HG02610 (cell line): ENCODE measurements around the gene GCKR.

Source experiments
- ATAC-seq: cut with Tn5 transposase; IDR thresholded peaks from one replicate; pipeline ENCODE4 v1.9.1; 2021; ENCODE audit warnings: mild to moderate bottlenecking, moderate library complexity; ENCODE audit not compliant: unreplicated experiment

Gene GCKR, protein sequence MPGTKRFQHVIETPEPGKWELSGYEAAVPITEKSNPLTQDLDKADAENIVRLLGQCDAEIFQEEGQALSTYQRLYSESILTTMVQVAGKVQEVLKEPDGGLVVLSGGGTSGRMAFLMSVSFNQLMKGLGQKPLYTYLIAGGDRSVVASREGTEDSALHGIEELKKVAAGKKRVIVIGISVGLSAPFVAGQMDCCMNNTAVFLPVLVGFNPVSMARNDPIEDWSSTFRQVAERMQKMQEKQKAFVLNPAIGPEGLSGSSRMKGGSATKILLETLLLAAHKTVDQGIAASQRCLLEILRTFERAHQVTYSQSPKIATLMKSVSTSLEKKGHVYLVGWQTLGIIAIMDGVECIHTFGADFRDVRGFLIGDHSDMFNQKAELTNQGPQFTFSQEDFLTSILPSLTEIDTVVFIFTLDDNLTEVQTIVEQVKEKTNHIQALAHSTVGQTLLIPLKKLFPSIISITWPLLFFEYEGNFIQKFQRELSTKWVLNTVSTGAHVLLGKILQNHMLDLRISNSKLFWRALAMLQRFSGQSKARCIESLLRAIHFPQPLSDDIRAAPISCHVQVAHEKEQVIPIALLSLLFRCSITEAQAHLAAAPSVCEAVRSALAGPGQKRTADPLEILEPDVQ

DNA sequence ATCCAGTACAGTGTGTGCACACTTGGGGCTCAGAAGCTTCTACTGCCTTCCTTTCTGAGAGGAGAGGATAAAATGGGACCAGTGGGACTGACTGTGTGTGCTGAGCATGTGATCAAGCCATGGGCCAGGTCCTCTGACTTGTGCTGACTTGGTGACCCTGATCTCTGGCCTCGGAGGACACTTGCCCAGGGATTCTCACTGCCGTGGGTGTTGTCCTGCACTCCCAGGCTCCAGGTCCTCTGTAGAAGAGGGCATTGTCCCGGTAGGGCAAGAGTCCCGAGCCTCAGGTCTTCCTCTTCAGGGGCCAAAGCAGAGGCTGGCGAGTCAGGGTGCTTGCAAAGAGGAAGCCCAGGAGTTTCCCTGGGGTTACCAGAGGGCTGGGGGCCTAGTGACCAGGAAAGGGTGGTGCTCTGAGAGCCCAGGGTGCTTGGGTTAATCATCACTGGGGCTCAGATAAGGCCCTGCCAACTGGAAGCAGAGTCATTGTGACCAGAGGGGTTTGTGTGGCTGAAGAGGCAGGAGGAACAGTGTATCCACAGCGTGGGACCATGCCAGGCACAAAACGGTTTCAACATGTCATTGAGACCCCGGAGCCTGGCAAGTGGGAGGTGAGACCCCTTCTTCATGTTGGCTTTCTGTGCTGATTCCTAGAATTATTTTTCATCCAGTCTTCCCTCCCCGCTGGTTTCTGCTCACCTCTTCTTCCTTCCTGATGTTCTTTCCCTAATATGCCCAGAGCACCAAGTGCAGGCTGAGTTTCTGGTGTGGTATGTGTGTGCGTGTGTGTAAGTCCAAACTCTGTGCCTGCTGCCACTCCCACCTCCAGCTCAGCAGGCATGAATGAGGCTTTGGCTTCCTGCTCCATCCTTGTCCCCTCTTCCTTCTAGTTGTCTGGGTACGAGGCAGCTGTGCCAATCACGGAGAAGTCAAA lies at the start of gene GCKR:
GCKR (plus strand) TSS at position 483 of the 931 bp plus-strand sequence; CDS start at position 549, 66 bp downstream.
- ATAC-seq = no peak

DNA sequence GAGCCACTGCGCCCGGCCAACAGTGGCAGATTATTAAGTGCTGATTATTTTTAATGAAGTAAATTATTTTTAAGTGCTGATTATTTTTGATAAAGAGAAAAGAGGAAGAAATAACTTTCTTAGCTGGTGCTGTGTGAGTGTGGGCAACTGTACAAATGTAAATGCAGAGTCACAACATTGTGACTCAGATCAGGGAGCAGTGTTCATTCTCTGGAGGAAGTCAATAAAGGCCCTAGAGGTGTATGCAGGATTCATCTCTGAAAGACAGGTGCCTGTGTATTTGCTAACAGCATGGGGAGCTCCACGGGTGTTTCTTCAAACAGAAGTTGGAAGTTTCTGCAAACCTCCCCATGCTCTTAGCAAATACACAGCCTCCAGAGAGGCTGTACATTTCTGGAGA lies 48.3 kb upstream of the GCKR start:
- no peak for ATAC-seq

DNA sequence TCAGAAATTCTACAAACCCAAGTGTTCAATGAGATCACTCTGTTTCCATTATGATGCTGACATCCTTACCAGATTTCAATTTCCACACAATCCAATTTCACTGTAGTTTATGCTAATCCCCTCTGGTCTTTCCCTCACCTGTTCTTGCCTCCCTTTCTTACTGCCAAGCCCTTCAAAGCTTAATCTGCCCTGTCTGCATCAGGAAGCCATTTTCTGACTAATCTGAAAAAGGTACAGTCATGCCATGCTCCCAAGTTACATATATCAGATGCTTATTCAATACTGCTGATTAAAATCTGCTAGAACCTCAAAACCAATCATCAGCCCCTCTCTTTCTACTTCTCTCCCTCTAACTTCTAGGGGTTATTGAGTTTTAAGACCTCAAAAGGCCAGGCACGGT lies 45.5 kb upstream of the GCKR start:
- no peak for ATAC-seq

DNA sequence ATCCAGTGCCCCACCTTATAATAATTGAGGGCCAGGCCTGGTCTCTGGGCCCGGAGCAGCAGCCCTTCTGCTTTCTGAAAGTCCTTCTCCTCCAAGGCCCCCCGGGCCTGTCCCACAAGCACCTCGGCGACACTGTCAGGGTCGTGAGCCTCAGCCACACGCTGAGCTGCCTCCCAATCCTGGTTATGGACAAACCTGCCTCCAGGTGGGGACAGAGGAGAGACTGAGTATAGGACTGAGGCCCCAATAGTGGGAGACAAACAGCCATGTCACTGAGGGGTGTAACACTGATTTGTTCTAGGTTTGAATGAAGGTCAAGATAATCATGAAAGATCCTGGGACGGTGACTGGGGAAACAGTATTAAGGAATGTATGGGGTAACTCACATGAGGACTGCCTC lies 42.7 kb upstream of the GCKR start:
- ATAC-seq = no peak

DNA sequence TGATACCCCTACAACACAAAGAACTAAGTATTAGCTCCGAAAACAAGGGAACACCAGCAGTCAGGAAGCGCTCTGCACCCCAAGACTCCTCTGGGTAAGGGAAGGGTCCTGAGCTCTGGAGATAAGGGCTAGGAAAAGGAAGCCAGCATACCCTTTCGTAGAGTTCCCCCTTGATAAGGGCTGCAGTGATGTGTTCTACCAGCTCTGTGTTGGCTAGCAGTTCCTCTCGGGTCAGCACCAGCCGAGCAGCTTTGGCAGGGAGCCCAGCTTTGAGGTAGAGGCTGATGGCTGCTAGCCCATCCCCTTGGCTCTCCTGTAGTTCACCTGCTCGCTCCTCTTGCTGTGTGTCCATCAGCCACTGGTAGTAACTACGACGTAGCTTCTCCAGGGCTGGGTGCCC lies 35.5 kb upstream of the GCKR start:
- ATAC-seq = no peak

DNA sequence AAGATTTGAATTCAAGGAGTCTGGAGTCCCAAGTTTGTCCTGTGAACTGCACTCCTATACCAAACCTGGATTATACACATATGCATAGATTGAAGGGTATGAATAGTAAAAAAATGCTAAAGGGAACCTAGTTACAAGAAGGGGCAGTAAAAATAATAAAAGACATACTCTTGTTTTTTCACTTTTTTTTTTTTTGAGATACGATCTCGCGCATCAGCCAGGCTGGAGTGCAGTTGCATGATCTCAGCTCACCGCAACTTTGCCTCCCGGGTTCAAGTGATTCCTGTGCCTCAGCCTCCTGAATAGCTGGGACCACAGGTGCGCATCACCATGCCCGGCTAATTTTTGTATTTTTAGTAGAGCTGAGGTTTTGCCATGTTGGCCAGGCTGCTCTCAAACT lies 32.2 kb upstream of the GCKR start:
- ATAC-seq = no peak

DNA sequence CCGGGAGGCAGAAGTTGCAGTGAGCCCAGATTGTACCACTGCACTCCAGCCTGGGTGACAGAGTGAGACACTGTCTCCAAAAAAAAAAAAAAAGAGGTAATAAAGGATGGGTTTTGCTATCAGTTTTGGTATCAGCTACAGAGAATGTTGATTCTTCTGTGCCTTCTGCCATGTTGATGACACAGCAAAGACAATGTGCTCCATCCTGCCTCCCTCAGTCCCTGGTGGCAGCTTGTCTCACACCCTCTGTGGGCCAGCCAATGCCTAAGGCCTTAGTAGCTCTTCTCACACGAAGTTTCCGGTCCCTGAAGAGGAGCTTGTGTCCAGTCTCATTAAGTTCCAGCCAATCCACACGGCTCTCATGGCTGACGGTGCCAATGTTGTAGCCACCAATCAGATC lies 24.7 kb upstream of the GCKR start:
- no peak for ATAC-seq

DNA sequence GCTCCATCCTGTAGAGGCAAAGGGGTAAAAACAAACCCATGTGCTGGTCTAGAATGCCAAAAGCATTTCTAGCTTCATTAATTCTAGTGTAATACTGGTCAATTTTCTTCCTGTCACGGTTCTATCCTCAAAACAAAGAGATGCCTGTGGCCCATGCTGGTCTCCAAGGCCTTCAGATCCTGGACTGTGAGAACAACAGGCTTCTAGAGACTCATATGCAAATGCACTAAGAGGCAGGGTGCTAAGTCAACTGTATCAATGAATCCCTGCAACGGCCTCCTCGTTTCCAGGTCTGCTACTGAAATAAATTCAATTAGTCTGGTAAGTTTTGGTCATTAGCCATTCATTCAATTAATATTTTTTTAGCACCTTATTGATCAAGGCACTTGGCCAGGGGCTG lies 11.1 kb upstream of the GCKR start:
- no peak for ATAC-seq

DNA sequence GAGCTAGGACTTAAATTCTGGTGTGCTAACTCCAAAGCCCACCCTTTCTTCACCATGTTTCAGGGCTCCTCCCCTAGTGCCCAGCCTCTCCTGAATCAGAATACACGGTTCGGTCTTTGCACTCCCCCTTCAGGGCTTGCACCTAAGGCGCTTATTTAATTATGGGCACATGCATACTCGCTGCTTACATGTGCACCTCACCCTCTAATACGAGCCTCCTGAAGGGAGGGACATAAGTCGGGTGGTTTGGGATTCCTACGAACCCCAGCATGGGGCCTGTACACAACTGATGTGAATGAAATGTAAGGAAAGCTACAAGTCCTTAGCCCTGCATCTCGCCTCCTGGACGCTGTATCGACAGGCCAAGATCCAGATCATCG lies 7.5 kb upstream of the GCKR start:
- ATAC-seq = no peak

DNA sequence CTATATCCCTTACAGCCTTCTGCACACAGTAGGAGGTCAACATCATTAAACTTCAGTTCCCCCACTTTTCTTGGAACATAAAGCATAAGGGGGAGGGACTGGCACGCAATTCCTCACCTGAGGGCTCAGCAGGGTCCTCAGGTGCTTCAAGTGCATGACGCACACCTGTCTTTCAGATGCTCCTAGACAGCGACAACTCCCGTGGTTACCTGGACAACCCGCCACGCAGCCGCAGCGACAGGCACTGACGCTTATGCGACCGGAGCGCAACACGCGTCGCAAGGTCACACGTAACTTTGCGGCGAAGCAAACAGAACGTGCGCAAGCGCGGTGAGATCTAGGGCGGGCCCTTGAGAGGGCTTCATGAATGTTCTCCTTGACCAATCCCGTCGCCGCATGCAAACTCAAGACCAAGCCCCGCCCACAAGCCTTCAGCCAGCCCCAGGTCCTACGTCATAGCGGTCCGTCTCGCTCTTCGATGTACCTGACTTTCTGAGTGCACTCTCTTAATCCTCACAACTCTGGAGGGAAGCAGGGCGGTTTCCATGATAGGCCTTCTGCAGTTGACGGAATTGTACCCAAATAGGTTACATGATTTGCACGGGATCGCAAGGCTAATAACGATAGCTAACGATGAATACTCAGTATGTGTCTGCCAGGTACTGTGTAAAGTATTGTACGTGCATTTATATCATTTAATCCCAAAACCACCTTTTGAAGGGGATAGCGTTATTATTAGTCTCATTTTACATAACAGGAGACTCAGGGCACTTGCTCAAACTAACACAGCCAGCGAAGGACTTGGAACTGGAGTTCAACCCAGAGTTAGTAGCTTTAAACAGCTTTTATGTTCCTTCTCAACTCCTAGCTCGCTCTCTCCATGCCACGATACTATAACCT lies 6.9 kb upstream of the GCKR start, which contains the start of gene IFT172:
IFT172 (minus strand) TSS at position 246 of the 900 bp plus-strand sequence; CDS start at position 156, 90 bp downstream.
- peak; percentile 95 for ATAC-seq

DNA sequence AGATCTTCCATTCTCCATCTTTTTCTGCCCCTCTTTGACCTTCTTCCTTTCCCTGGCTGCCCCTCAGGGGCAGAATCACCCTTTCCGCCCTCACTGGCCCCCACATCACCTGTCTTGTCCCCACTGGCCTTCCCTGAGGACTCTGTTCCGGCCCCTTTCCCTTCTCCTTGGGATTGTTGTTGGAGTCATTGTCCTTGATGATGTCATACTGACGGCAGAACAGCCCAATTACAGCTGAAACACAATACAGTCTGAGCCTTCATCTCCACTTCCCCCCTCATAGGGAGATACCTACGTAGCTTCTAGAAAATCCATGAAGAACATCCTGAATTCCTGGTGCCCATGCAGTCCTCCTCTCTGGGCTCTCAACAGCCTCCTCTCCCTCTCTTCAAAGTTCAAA lies 4.1 kb upstream of the GCKR start:
- ATAC-seq = no peak

DNA sequence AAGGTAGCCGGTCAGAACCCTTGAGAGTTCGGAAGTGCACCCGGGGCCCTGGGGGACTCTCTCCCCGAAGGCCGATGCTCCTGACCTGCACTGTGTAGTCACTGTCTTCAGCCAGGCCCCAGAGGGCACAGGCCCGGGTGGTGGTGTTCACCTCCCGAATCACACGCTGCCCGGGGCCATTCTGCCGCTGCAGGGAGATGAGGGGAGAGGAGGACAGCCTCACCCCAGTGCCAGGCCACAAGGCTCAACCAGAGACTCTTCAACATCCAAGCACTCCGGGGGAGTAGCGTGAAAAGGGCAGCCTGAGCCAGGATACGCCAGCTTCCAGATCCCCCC lies 2.7 kb upstream of the GCKR start:
- no peak for ATAC-seq

DNA sequence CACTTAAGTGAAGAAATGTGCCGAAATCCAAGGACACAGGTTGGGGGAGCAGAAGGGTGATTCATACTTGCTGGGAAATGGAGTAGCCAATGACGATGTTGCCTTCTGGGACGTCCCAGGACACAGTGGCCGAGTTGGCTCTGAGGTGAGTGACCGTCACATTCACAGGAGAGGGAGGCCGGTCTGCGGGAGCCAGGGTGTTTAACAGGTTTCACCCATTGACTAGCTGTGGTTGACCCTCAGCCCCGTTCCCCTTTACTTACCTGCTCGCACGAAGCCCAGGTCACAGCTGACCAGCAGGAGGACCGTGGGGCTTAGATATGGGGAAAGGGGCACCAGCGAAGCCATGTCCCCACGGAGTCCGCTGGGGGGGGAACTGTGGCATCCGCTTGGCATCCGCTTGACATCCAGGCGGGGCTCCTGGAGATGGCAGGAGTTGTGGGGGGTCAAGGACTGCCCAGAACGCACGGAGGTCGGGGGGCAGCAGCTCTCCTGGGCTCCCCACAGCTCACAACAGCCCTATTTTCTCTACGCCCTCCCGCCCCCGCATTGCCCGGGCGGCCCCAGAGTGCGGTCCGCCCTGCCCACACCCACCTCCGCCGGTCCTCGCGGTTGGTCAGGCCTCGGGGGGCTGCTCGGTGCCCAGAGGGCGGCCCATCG lies 2.2 kb upstream of the GCKR start:
- ATAC-seq = no peak

DNA sequence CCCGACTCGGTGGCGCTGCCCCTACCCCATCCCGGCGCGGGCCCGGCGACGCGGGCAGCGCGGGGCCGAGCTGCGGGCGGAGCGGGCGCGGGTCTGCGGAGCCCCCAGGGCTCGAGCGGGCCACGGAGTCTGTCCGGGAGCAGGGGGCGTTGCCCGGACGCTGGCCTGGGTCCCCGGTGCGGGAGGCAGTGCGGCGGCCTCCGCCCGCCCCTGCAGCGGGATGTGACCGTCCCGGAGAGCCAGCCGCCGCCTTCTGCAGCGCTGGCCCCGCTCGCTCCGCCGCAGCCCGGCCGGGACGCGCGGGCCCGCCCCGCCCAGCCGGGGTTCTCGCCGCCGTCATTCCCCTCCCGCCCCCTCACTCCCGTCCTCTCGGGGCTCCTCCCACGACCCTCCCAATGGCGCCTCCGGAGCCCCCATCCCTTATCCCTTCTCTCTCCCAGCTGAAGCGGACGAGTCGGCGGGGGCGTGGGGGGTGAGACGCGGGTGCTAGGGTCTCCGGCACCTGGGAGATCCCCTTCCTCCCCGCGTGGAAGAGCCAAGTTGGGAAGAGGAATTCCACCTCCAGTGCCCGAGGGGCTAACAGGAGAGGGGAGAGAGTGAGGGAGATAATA lies 1.6 kb upstream of the GCKR start, which contains the start of gene FNDC4:
FNDC4 (minus strand) TSS at position 257 of the 611 bp plus-strand sequence. CDS start 521 bp downstream, outside the sequence.
- ATAC-seq = no peak

DNA sequence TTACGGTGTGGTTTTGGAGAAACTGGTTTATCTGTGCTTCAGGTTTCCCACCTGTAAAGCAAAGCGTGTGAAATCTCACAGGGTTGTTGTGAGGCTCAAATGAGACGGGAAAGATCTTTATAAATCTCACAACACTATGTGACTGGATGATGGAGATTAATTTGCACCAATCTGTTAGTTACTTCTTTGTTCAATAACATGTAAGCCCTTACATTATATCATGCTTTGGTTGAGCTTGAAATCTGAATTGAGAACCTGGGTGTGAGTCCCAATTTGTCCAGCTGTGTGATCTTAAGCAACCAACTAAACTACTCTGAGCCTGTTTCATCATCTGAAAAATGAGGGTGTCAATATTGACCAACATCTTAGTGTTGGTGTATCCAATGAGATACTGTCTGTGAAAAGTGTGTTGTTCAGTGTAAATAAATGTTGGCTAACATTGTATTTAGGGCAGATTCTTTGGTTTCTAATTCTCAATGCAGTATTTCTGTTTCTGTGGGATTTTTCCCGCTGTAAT lies 741 bp upstream of the GCKR start:
- ATAC-seq = no peak

DNA sequence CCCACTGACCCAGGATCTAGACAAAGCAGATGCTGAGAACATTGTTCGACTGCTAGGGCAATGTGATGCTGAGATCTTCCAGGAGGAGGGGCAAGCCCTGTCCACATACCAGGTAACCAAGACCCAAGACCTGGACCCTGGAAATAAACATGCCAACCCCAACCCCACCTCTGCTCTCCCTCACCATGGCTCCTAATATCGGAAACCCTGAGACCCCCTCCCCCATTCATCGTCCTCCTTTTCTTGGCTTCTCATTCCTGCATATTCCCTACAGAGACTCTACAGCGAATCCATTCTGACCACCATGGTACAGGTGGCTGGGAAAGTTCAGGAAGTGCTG lies 619 bp downstream of the GCKR start:
- ATAC-seq = no peak

DNA sequence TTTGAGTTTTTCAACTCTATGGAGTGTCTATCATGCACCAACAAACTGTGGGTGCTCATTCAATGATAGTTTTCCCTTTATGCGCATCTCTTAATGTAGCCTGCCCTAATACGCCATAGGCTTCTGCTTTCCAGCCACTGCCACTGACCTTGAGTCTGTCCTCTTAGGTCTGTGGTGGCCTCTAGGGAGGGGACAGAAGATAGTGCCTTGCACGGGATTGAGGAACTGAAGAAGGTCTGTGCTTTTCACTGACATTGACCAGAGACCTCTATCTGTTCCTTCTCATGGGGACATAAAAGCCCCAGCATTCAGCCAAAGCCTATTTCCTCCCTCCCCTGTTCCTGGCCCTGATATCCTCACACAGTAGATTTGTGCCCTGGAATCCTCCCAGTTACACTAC lies 2.3 kb downstream of the GCKR start:
- ATAC-seq = no peak

DNA sequence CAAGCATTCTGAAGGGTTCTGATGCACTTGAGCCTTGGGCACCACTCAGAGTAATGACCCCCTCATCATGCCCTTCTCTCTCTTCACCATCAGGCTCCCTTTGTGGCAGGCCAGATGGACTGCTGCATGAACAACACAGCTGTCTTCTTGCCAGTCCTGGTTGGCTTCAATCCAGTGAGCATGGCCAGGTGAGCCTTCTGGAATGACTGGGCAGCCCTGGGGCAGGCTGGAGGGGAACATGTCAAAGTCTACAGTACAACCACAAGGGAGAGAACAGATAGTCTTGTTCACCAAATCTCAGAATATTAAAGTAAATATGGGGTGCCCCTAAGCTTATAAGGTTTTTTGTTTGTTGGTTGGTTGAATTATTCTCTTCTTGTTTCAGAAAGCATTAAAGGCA lies 4.4 kb downstream of the GCKR start:
- no peak for ATAC-seq

DNA sequence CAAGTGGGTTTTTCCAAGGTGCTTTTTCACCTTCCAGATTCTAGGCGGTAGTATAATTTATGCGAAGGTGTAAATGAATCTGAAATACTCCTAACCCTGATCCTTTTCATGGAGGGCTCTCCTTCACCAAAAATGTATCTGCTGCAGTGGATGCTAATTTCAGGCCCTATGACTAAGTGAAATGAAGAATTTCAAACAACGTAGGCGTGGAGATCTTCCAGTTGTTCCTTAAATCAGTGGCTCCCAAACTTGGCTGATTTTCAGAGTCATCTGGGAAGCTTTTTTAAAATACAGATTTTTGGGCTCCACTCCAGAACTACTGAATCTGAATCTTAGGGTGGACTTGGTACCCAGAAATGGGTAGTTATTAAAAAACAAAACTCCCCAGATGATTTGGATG lies 5.5 kb downstream of the GCKR start:
- ATAC-seq = no peak
